Measurements from ENCODE around the gene ABI3BP.

DNA sequence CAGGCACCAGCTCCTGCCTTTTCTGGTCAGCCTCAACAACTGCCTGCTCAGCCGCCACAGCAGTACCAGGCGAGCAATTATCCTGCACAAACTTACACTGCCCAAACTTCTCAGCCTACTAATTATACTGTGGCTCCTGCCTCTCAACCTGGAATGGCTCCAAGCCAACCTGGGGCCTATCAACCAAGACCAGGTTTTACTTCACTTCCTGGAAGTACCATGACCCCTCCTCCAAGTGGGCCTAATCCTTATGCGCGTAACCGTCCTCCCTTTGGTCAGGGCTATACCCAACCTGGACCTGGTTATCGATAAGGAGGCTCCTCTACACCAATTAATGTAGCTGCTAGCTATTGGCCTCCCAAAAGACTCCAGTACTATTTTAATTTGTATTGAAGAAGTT lies 245.0 kb downstream of the ABI3BP start:
- TF ChIP-seq, protein P1, sequence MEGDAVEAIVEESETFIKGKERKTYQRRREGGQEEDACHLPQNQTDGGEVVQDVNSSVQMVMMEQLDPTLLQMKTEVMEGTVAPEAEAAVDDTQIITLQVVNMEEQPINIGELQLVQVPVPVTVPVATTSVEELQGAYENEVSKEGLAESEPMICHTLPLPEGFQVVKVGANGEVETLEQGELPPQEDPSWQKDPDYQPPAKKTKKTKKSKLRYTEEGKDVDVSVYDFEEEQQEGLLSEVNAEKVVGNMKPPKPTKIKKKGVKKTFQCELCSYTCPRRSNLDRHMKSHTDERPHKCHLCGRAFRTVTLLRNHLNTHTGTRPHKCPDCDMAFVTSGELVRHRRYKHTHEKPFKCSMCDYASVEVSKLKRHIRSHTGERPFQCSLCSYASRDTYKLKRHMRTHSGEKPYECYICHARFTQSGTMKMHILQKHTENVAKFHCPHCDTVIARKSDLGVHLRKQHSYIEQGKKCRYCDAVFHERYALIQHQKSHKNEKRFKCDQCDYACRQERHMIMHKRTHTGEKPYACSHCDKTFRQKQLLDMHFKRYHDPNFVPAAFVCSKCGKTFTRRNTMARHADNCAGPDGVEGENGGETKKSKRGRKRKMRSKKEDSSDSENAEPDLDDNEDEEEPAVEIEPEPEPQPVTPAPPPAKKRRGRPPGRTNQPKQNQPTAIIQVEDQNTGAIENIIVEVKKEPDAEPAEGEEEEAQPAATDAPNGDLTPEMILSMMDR (conservative IDR thresholded peaks at IDR 0.05; ENCODE audit: low read depth, low read length): no peak
- TF ChIP-seq EZH2 (IDR thresholded peaks at IDR 0.05; ENCODE audit: low read length, unreplicated experiment) (no peak), EZH2phosphoT487 (IDR thresholded peaks at IDR 0.05; ENCODE audit: borderline replicate concordance, low read length) (no peak)
